Measurements from ENCODE around the gene NEUROG1. TPM values are rescaled to one million over a fixed set of nuclear protein-coding genes. Genes with fewer than 3 reads are reported as not detected.
A peak's percentile ranks its signal among the peaks of the same experiment; 100 is the strongest.

Gene NEUROG1
- total RNA-seq, 1 experiment from 2014 or later: not detected

DNA sequence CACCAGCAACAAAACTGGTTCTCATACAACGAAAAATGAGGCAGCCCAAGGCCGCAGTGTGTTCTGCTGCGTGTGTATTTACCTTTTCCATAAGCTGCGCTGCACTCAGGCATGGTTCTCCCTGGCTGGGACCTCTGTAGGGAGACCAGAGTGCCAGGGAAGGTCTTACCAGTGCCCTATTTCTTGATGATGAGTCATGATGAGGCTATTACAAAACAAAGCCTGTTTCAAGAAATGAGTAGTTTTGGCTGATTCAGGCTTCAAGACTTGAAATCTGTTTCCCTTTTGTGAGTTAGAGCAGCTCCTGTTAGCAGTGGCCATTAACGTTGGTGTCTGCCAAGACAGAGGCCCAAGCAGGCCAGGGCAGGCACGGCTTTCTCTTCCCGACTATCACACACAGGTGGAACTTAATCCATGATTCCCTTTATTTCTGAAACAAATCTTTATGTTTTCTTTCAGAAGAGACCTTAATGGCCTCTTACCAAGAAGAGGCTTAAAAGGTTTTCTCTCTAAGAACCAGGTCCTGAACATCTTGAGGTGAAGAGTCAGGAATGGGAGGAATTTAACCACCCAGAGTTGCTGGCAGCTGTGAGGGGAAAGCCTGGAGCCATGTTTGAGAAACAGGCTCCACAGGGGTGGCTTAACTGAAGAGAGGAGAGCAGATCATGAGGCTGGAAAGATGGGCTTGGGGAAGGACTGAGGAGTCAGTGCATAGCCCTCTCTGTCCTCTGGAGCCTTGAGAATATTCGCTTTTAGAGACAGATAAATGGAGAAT, 42.2 kb downstream of the NEUROG1 start:
- DNase-seq (ENCODE audit: low read depth): peak; percentile 84

DNA sequence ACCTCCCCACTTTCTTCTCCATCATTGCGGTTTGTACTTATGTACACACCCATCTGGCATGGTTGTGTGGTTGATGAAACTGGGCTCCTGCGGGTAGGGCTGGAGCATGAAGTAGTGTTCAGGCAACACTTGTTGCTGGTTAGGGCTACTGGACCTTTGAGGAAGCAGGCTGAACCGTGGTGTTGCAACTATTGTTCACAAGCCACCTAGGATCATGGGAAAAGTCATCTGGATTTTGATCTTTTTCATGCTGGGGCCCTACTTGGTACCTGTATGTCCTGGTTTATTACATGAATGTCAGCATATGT, 43.5 kb downstream of the NEUROG1 start:
- no peak for DNase-seq (ENCODE audit: low read depth)

DNA sequence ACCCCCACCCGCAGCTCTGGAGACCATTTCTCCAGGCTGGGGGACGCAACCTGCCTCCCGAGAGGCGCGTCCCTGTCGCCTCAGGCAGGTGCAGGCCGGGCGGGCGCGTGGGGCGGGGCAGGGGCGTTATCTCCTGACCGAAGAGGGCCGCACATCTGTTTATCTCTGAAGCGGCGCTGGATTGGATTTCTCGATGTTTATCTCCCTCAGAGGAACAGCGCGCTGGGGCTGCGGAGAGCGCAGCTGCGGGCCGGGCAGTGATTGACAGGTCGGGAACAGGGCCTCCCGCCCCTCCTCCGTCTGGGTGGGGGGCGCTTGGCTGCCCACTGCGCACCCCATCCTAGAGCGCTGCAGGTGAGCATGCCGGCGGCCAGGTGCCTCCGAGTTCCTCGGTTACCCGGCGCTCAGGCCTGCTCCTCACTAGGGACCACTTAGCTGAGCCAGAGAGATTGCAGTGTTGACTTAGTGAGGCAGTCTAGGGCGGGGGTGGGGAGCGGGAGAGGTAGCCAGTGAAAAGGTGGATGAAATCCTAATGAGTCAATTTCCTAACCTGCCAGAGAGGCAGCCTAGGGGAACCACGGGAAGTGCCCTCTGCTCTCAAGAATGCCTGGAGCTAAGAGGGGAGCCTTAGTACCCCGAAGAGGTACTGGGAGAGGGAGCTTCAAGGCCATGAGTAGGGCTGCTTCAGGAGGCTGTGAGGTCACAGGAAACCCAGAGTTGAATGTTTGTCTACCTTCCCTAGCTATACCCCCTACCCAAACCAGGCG, 44.0 kb downstream of the NEUROG1 start:
- no peak for DNase-seq (ENCODE audit: low read depth)

DNA sequence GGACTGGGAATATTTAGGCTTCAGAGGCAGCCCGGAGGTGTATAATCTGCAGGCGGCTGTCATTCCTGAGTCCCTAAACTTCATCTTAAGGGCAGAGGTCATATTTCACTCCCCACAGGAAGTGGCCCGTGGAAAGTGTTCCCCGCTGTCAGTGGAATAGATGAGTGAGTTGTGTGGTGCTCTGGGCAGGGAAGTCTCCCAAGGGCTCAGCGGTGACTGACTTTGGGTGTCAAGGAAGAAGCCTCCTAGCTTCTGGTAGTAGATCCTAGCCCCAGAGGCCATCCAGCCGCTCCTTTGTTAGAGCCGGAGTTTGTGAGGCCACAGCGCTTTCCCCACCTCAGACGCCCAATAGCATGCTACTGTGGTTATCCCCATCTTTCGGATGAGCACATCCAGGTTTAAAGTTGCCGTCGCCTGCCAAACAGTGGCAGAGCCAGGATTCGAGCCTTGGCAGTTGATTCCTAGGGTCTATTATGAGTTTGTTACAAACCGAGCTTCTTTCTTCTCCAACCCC, 44.7 kb downstream of the NEUROG1 start:
- DNase-seq (ENCODE audit: low read depth): no peak

DNA sequence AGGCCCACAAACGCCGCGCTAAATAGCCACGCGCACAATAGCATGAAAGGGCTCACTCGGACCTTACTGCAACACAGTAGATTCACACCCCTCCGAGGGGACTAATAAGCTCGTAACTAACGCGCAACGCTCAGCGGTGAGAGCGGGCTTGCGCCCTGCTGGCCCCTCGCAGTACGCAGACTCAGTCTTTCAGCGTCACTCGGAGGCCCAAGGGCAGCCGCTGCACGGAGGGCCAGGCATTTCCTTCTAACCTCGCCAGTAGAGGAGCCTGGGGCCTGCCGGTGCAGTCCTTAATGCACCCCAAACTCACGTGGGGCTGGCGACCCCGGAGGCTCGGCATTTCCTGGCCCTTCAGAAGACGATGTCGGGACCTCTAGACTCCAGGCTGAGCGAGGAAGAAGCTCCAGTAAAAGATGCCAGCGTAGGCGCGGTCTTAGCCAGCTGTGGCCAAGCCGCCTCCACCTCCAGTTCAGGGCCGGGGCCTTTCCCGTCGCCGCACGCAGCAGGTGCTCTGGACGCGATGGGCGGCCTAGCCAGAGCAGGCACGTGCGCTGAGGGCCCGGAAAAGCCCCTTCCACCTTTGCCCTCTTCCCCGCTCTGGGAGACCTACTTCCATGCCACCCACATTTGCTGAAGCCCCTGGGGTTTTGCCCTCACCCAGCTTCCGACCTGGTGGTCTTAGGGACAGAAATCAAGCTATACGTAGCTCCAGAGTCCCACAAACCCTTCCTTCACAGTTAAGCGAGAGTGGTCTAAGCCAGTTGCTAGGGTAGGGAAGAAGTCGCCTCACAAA, 45.3 kb downstream of the NEUROG1 start:
- DNase-seq (ENCODE audit: low read depth): no peak

DNA sequence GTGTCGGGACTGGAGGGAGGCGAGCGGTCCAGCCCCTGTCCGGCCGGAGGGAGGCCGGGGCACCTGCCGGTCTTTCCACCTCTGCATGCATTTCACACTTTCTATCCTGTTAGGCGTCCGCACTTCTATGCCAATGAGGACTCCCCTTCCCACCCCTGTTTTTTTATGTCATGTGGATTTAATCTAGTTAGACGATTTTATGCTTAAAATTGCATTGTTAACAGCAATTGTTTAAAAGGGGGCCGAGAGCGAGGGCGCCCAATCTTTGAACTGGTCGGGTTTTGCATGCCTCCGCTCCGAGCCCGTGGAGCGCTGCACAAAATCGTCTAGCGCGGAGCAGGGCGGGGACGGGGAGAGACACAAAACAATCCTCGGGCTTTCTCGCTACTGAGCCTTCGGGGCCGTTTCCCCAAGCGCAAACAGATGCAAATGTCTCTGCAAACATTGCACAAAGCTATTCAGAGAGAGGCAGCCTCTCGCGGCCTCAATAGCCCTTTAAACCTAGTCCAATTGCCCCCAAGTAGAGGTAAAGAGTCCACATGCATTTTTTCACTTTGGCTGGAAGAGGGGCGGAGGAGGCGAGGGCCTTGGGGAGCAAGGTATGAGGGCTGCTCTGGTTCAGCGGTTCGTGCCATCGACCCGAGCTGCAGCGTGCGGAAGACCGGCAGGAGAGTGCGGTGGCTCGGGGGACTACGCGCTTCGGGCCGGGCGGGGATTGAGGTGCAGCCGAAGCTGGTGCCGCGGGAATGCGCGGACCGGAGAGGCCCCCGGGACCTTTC, 46.1 kb downstream of the NEUROG1 start:
- no peak for DNase-seq (ENCODE audit: low read depth)

DNA sequence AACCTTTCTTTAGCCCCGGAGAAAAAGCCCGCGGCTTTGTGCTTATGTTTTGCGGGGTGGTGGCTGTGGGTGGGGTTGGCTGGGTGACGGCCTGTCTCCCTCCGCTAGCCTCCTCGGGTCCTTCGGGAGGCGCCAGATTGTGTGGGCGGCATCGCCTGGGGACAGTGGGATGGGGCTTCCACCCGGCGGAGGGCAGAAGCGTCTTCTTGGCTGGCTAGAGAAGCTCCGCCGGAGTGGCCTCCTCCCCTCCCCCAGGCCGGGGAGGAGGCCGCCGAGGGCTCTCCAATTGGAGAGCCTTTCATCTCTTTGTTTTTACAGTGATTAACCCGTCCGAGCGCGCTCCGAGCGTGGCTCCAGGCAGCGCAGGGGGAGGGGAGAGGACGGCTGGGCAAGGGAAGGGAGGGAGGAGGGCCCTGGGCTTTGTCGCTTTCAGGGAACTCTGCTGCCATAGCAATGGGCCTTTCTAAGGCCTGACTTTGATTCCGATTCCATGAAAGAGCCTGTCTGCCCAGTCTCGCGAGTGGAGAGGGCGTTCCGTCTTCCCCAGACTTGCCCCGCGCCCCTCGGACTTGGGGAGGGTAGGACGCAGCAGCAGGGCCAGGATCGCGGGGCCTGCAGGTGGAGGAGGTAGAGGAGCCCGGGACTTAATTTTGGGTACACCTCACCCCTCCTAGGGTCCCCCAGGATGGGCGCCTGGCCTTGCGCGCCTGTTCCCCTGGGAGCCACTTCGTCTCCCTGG, 46.9 kb downstream of the NEUROG1 start:
- peak; percentile 61 for DNase-seq (ENCODE audit: low read depth)

DNA sequence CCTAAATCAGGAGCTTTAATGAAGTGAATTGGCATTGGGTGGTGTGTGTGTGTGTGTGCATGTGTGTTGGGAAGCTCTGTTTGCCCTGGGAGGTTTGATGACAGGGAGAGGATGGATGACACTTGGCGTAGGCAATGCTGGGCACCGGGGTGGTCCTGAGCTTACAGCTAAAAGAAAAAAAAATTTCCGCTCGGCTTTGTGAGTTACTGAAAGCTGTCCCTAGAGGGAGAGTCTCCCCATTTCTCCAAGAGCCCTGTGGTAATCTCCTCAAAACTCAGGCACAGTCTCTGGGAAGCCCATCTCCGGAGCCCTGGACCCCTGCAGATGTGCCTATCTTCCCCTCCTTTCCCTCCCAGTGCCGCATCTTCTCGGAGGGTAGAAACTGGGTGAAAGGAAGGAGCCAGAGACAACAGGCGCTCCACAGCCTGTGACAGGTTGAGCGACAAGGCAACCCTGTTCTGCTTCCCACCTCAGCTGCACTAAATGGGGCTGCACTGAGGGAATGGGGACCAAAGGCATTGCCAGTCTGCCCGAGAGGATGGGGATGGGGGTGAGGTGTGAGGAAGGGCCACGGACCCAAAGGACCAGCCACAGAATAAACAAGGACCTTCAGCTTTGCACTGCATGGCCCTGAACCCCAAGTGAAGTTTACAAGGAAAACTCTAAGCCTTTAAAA, 47.8 kb downstream of the NEUROG1 start:
- DNase-seq (ENCODE audit: low read depth): no peak

DNA sequence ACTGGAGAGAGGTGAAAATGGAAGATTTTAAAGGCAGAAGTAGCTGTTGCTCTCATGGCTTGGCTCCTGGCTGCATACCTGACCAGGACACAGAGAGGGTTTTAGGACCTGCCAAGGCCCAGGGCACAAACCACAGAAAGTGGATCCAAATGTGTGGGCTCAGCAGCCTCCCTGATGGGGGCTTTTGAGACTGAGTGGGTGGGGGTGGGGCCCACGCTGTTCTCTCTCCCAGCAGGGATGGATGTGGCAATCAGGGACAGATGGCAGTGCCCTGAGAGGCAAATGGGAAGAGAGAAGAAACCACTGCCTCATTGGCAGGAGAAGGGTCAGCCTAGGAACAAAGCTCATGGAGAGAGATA, 48.7 kb downstream of the NEUROG1 start:
- no peak for DNase-seq (ENCODE audit: low read depth)

DNA sequence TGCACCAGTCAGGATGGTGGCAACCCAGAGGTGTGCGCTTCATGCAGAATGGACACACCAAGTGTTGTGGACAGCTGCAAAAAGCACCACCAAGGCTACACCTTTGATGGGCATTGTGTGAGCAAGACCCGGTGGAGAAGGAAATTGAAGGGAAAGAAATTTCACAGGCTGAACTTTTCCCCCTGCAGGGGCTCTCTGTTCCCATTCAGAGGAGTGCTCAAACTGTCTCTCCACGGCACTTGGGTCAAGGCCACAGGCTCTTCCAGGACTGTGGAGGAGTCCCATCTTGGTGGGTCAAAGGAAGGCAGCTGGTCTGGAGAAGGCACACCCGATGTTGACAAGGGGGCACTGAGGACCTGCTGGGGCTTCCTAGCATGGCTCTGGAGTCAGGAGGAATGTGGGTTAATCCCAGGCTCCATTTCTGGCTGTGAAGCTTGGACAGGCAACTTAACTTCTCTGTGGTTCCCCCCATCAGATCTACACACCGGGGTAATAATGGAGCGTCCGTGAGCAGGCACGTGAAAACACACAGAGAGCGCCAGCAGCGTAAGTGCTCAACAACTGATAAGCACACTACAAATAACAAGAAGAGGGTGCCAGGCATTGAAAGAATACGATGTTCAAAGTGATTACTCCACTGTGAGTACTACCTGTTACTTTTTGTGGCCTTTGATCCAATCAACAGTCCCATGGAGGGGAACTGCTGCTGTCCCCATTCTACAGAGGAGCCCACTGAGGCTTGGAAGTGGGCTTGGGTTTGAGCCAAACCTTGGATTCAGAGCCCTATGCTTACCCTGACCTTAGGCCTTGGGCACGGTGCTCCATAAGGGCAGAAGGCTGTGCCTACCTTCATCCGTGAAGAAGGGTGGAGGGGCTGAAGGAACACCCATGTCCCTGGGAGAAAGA, 49.4 kb downstream of the NEUROG1 start:
- DNase-seq (ENCODE audit: low read depth): no peak

DNA sequence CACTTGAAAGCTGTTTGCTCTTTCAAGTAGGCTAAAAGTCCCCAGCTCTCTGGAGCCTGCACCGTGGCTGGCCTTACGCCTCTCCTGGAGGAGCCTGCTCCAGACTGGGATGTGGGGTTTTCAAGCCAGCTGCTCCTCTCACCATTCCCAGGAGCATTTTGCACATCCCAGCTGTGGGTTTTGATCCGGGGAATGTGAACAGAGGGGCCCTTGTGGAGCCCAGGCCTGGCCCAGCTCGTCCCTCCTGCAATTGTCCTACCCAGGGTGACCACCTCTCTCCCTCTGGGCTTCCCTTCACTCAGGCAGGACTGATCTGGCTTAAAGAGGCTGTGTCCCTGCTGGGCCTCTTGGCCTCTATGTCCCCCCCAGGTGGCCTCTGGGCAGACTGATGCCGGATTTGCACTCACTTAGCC, 51.1 kb downstream of the NEUROG1 start:
- DNase-seq (ENCODE audit: low read depth): no peak

Other genes with a start within 250 kb of the NEUROG1 start
- 235 and 252 TPM in 2 replicates for gene MACROH2A1, start 136.7 kb downstream of the NEUROG1 start, total RNA-seq (2014; rRNA removed; shearing (Covaris generic))
- gene DCANP1, start 88.6 kb downstream of the NEUROG1 start, total RNA-seq (2014; rRNA removed; shearing (Covaris generic)): not detected in 2 replicates
- not detected in 2 replicates for gene TIFAB, start 83.6 kb downstream of the NEUROG1 start, total RNA-seq (2014; rRNA removed; shearing (Covaris generic))
- gene CXCL14, start 43.0 kb upstream of the NEUROG1 start, total RNA-seq (2014; rRNA removed; shearing (Covaris generic)): not detected in 2 replicates

Measured in RPMI7951 (cell line).